HepG2 (cell line): ENCODE results near the gene ESR1. TPM values are rescaled to one million over a fixed set of nuclear protein-coding genes. Genes with fewer than 3 reads are reported as not detected.

Experiments
- ATF1 ChIP-seq: IDR thresholded peaks from 2 replicates; pipeline ENCODE4 v1.6.1; 2016; ENCODE audit warnings: mild to moderate bottlenecking, control low read depth
- DZIP1 ChIP-seq: sonication (generic); formaldehyde crosslinking; IDR thresholded peaks from 2 replicates; pipeline ENCODE4 v1.5.0; 2020; ENCODE audit warnings: mild to moderate bottlenecking, missing genetic modification reagents
- FIP1L1 ChIP-seq: fragments of 200-400 bp; formaldehyde crosslinking; IDR thresholded peaks from 2 replicates; pipeline ENCODE4 v1.6.1; 2018; ENCODE audit warnings: low read depth, mild to moderate bottlenecking, low read length, moderate library complexity, borderline replicate concordance; ENCODE audit not compliant: insufficient read depth
- HIVEP1 ChIP-seq: sonication (generic); formaldehyde crosslinking; IDR thresholded peaks from 2 replicates; pipeline ENCODE4 v1.4.0; 2020; ENCODE audit warnings: mild to moderate bottlenecking, missing genetic modification reagents
- HNF4A ChIP-seq: sonication (generic); formaldehyde crosslinking; IDR thresholded peaks from 2 replicates; pipeline ENCODE4 v1.4.0; 2020; ENCODE audit warnings: missing genetic modification reagents
- JARID2 ChIP-seq: sonication (generic); formaldehyde crosslinking; IDR thresholded peaks from 2 replicates; pipeline ENCODE4 v1.8.1; 2023; ENCODE audit warnings: missing genetic modification reagents, inconsistent platforms; ENCODE audit not compliant: insufficient replicate concordance
- KDM1A ChIP-seq: IDR thresholded peaks from 2 replicates; pipeline ENCODE4 v1.6.1; 2016; ENCODE audit warnings: missing compliant biosample characterization
- KDM6A ChIP-seq: IDR thresholded peaks from 2 replicates; pipeline ENCODE4 v1.6.1; 2016; ENCODE audit warnings: low read depth
- MTERF4 ChIP-seq: sonication (generic); formaldehyde crosslinking; IDR thresholded peaks from 2 replicates; pipeline ENCODE4 v1.8.0; 2023; ENCODE audit warnings: mild to moderate bottlenecking, missing genetic modification reagents
- MTF2 ChIP-seq: sonication (generic); formaldehyde crosslinking; IDR thresholded peaks from 2 replicates; pipeline ENCODE4 v1.5.0; 2020; ENCODE audit warnings: missing genetic modification reagents, borderline replicate concordance
- NR3C1 ChIP-seq: sonication (generic); formaldehyde crosslinking; IDR thresholded peaks from 2 replicates; pipeline ENCODE4 v1.4.0; 2020; ENCODE audit warnings: missing genetic modification reagents
- PHF21A ChIP-seq: sonication (generic); formaldehyde crosslinking; IDR thresholded peaks from 2 replicates; pipeline ENCODE4 v1.5.0; 2020; ENCODE audit warnings: mild to moderate bottlenecking, missing genetic modification reagents
- PPARG ChIP-seq: conservative IDR thresholded peaks from 2 replicates; pipeline ENCODE4 v1.6.1; 2016; ENCODE audit warnings: missing biosample characterization, missing genetic modification reagents
- SCMH1 ChIP-seq: sonication (generic); formaldehyde crosslinking; IDR thresholded peaks from 2 replicates; pipeline ENCODE4 v1.9.0; 2021; ENCODE audit warnings: missing genetic modification reagents, mild to moderate bottlenecking, borderline replicate concordance
- SP4 ChIP-seq: sonication (generic); formaldehyde crosslinking; IDR thresholded peaks from 2 replicates; pipeline ENCODE4 v1.8.1; 2023; ENCODE audit warnings: mild to moderate bottlenecking, missing genetic modification reagents
- ZBTB39 ChIP-seq: sonication (generic); formaldehyde crosslinking; IDR thresholded peaks from 2 replicates; pipeline ENCODE4 v1.5.0; 2020; ENCODE audit warnings: missing genetic modification reagents
- ZFP62 ChIP-seq: sonication (generic); formaldehyde crosslinking; IDR thresholded peaks from 2 replicates; pipeline ENCODE4 v1.4.0; 2020; ENCODE audit warnings: missing genetic modification reagents
- ZNF101 ChIP-seq: sonication (generic); formaldehyde crosslinking; IDR thresholded peaks from 2 replicates; pipeline ENCODE4 v1.4.0; 2020; ENCODE audit warnings: mild to moderate bottlenecking, low read depth, missing genetic modification reagents, borderline replicate concordance
- ZNF18 ChIP-seq: sonication (generic); formaldehyde crosslinking; IDR thresholded peaks from 2 replicates; pipeline ENCODE4 v1.8.0; 2022; ENCODE audit warnings: mild to moderate bottlenecking, missing genetic modification reagents; ENCODE audit not compliant: insufficient replicate concordance
- ZNF547 ChIP-seq: sonication (generic); formaldehyde crosslinking; IDR thresholded peaks from 2 replicates; pipeline ENCODE4 v1.5.1; 2020; ENCODE audit warnings: mild to moderate bottlenecking, missing genetic modification reagents
- ZNF674 ChIP-seq: sonication (generic); formaldehyde crosslinking; IDR thresholded peaks from 2 replicates; pipeline ENCODE4 v1.5.0; 2020; ENCODE audit warnings: low read depth, mild to moderate bottlenecking, missing genetic modification reagents
- ZNF7 ChIP-seq: IDR thresholded peaks from 2 replicates; pipeline ENCODE4 v1.6.1; 2016; ENCODE audit warnings: missing biosample characterization, missing genetic modification reagents
- ZNF777 ChIP-seq: sonication (generic); formaldehyde crosslinking; IDR thresholded peaks from 2 replicates; pipeline ENCODE4 v1.4.0; 2020; ENCODE audit warnings: missing genetic modification reagents
- ZSCAN5A ChIP-seq: sonication (generic); formaldehyde crosslinking; IDR thresholded peaks from 2 replicates; pipeline ENCODE4 v1.8.0; 2022; ENCODE audit warnings: mild to moderate bottlenecking, missing genetic modification reagents, borderline replicate concordance
- polyA plus RNA-seq, 8 experiments: library from polyadenylated mRNA; depleted of rRNA in 3 of 8; stranded (reverse) in 7 of 8; unstranded in 1 of 8; fragments of >200 nt; fragmentation: Illumina TruSeq in 4 of 8; extraction: Trizol in 4 of 8; gene quantifications; 2 replicates each; pipeline versions ENCODE4 v1.2.1 to v1.2.3, GENCODE V29; 2011 to 2016; ENCODE audit warnings: low read depth in 4 of 8, missing spikeins in 1 of 8, mixed read lengths in 1 of 8; ENCODE audit not compliant: insufficient read depth in 1 of 8
- total RNA-seq, 5 experiments: library from RNA; depleted of rRNA; stranded (reverse); fragments of >200 nt; fragmentation: Illumina TruSeq; extraction: Trizol; gene quantifications; 2 replicates each; pipeline ENCODE4 v1.2.3, GENCODE V29; 2016; ENCODE audit warnings: low read depth in 1 of 5

The ESR1 gene
- total and polyA plus RNA-seq, 2 of the 13 experiments (the other 11 are each of a cell fraction or from before 2014, with no cell fraction given), result not detected

GRCh38 chr6:151847064-151847463, 39.6 kb downstream of the ESR1 start (continued):
- TF ChIP-seq DZIP1 (CRISPR knock-in tag) (no peak), MTF2 (CRISPR knock-in tag) (no peak), PHF21A (no peak), ZBTB39 (CRISPR knock-in tag) (no peak), MTERF4 (CRISPR knock-in tag) (no peak), ATF1 (CRISPR knock-in tag) (no peak), ZFP62 (CRISPR knock-in tag) (no peak), JARID2 (no peak), SCMH1 (CRISPR knock-in tag) (no peak), SP4 (CRISPR knock-in tag) (no peak), ZNF7 (CRISPR knock-in tag) (no peak), ZSCAN5A (no peak), ZNF674 (no peak), ZNF18 (CRISPR knock-in tag) (no peak), ZNF777 (CRISPR knock-in tag) (no peak), KDM1A (CRISPR knock-in tag) (no peak), KDM6A (no peak), FIP1L1 (no peak), PPARG (CRISPR knock-in tag) (no peak), HNF4A (CRISPR knock-in tag) (no peak), NR3C1 (CRISPR knock-in tag) (no peak), HIVEP1 (CRISPR knock-in tag) (no peak), ZNF101 (CRISPR knock-in tag) (no peak), ZNF547 (CRISPR knock-in tag) (no peak)
